Endothelial cell of hepatic sinusoid (primary cell): ENCODE measurements around the gene MED16.
"Not testable (repeated sequence)": the region's sequence is repeated elsewhere in the genome, so short reads cannot be mapped to it uniquely, and the experiment has no call there.

Source experiments
- in situ Hi-C: cut with HindIII; loops from 2 replicates; pipeline ENCODE4 v1.10.0; 2017; ENCODE audit warnings: low sequenced_read_pairs

MED16 gene

DNA sequence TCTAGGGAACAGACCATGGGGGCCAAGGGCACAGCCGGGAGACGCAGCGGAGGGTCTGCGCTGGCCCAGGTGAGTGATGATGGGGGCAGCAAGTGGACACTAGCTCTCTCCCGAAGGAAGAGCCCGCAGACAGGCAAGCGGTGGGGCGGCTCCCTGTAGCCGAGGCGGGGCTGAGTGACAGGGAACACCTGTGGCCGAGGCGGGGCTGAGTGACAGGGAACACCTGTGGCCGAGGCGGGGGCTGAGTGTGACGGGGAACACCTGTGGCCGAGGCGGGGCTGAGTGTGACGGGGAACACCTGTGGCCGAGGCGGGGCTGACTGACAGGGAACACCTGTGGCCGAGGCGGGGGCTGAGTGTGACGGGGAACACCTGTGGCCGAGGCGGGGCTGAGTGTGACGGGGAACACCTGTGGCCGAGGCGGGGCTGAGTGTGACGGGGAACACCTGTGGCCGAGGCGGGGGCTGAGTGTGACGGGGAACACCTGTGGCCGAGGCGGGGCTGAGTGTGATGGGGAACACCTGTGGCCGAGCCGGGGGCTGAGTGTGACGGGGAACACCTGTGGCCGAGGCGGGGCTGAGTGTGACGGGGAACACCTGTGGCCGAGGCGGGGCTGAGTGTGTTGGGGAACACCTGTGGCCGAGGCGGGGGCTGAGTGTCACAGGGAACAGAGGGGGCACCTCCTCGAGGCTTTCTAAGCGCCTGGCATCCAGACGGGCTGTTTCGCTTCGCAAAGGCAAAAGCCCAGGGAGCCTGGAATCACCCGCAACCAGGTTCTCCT, 1.4 kb downstream of the MED16 start:
- in situ Hi-C loops, result not testable (repeated sequence)

DNA sequence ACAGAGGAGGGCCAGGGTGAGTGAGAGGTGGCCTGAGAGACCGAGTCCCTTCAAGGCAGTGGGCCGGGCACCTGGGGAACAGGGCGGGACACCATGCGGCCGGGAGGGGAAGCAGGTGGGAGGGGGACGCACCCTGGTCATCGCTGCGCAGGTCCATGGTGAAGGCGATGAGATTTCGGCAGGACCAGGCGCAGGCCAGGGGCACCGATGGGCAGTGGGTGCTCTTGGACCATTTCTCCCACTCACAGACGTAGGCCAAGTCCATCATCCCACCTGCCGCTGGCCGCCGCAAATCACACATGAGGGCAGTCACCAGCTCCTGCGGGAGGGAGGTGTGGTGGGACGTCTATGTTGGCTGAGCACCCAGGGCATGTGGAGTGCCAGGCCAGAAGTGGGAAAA, 2.2 kb downstream of the MED16 start:
- in situ Hi-C loops, result no loop called here

DNA sequence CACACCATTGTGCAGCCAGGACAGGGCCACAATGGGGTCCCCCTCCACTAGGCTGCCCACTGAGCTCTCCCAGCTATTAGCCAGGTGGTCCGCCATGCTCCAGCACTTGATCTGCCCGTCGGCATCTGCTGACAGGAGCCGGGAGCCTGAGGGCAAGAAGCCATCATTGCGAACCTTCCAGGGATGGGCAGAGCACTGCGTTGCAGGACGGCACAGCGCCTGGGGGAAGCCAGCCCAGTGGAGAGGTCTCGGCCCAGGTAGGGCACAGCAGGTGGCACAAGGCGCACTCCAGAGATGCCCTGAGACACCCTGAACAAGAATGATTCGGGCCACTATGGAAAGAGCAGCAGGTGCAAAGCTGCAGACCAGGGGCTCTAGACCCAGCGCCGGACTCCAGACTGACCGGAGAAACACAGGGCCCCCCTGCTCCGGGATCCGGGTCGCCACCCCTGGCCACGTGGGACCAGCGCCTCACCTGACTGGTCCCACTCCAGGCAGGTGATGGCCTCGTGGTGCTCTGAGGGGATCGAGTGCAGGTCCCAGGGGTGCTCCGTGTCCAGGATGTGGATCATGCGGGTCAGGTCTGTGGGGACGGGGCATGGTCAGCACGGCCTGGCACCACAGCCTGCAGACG, 3.2 kb downstream of the MED16 start:
- in situ Hi-C loops, result no loop called here

DNA sequence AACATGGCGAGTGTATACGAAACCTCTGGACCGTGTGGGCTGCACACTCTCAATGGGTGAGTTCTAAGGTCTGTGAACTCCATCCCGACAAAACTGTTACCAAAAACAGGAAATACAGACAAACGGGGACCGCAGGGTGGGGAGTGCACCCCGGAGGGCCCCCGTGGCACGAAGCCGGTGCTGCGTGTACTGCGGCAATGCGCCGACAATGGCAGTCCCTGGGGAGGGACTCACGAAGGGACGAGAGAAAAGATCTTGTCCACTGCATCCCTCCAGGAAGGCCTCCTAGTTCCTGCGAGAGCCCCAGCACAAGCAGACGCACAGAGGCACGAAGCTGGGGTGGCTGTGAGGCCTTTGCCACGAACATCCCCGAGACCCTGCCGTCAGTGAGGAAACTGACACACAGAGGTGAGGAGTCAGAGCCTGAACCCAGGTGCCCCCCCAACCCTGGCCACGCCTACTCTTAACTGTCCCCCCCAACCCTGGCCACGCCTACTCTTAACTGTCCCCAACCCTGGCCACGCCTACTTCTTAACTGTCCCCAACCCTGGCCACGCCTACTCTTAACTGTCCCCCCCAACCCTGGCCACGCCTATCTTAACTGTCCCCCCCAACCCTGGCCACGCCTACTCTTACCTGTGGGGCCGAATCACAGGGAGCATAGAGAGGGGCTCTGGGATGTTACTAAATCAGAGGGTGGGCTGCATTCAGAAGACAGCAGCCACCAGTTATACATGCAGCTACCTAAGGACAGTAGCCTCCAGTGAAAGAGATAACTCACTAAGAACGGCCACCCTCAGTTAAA, 4.2 kb downstream of the MED16 start:
- in situ Hi-C loops, result no loop called here

DNA sequence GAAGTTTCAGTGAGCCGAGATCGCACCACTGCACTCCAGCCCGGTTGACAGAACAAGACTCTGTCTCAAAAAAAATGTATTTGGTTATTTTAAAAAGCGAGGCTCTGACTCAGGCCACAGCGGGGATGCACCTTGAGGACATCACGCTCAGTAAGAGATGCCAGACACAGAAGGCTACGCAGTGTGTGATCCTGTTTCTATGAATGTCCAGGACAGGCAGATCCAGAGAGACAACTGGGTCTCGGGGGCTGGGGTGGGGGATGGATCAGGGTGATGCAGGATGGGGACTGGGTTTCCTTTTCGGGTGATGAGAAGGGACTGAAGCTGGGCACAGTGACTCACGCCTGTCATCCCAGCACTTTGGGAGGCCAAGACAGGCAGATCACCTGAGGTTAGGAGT, 5.4 kb downstream of the MED16 start:
- in situ Hi-C loops, result no loop called here

DNA sequence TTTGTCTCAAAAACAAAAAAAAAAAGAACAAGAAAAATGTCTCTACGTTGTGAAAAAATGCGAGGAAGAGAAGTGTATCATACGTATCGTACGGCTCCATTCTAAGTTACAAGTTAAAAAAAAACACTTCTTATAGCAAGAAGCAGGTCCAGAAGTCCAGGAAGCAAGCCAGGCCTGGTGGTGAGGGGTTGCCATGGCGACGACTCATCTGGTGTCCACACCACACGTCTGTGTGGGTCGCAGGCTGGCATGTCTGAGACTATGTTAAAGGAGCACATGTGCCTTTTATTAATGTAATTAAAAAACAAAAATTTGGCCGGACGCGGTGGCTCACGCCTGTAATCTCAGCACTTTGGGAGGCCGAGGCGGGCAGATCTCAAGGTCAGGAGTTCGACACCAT, 5.9 kb downstream of the MED16 start:
- in situ Hi-C loops, result no loop called here

DNA sequence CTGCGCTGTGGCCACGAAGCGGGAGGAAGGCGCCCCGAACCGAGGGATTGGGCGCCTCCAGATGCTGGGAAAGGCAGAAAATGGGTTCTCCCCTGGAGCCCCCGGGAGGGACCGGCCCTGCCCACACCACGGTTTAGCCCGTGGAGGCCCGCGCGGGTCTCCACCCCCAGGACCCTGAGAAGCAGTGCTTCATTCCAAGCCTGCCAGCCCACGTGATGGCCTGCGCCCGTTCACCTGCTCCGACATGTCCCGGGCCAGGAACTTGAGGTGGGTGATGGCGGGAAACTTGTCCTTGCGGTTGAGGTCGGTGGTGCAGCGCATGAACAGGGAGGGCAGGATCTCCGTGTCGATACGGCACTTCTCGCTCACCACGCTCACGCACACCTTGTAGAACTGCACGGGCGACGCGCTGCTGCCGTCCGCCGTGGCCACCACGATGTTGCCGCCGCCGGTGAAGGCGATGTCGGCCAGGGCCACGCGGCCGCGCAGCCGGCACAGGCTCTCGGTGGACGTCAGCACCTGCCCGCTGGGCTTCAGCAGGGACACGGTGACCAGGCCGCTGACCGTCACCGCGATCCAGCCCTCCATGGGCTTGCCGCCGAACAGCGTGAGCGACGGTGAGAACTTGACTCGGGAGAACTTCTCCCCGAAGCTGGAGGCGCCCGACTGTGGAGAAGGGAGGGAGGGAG, 7.3 kb downstream of the MED16 start:
- in situ Hi-C loops, result no loop called here

DNA sequence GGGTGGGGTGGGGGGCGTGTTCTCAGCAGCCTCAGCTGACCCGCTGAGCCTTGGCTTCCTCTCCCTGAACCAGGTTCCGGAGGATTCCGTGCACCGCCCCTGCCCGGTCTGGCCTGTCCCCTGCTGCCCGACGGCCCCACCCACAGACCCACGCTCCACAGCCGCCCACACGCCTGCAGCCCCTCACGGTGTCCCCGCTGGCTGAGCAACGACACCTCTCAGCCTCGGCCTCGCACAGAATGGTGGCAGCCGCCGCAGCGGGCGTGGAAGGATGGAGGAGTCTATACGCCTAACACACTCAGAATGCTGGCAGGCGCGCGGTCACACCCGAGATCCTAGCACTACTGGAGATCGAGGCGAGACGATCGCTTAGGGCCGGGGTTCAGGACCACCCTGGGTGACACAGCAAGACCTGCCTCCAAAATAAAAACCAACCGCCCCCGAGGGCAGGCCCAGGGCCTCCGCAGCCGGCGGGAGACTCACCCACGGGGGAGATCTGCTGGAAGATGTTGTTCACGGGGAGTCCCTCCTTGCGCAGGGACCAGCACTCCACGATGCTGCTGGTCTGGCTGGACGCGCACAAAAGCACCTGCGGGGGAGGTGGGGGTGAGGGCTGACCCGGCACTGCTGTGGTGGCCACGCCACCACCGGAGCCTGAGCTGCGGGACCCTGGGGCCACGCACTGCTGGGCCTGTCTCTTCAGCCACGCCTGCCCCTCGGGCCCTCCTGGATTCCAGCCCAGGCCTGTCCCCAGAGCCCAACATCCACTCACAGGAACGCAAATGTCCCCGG, 8.4 kb downstream of the MED16 start:
- in situ Hi-C loops, result no loop called here

DNA sequence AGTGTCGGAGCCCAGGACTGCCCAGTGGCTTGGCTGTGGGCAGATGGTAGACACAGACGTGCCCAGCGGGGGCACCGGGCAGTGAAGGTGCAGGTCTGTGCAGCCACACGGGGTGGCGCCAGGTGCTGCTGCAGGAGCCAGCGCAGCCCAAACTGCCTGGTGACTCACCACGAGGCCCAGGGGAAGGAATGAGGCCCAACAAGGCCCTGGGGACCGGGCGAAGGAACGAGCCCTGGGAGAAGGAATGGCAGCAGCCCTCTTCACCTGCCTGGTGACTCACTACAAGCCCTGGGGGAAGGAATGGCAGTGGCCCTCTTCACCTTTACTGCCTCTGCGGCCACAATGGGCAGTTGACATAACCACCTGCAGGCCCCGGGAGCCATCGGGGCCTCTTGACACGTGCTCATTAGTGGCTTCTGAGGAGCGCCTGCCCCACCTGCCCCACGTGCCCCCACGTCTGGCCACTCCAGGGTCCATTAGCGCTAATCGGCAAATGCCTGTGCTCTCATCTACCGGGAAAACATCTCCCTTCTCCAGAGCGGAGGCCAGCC, 9.3 kb downstream of the MED16 start:
- in situ Hi-C loops, result no loop called here

DNA sequence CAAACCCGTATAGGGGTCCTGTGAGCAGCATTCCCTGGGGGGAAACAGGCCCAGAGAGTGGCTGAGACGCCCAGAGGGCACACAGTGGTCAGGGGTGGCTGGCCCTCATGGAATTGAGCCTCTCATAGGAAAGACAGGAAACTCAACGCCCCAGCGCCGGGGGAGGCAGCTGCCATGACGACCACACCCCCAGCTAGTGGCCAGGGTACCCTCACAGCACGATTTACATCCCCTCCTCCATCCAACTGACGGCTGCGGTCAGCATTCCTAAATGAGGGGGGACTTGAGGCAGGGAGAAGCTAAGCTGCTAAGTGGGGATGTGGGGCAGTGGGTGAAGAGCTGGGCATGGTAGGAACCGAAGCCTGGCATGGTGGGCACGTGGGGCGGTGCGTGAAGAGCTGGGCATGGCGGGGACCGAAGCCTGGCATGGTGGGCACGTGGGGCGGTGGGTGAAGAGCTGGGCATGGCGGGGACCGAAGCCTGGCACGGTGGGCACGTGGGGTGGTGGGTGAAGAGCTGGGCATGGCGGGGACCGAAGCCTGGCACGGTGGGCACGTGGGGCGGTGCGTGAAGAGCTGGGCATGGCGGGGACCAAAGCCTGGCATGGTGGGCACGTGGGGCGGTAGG, 10.0 kb downstream of the MED16 start:
- in situ Hi-C loops, result no loop called here

DNA sequence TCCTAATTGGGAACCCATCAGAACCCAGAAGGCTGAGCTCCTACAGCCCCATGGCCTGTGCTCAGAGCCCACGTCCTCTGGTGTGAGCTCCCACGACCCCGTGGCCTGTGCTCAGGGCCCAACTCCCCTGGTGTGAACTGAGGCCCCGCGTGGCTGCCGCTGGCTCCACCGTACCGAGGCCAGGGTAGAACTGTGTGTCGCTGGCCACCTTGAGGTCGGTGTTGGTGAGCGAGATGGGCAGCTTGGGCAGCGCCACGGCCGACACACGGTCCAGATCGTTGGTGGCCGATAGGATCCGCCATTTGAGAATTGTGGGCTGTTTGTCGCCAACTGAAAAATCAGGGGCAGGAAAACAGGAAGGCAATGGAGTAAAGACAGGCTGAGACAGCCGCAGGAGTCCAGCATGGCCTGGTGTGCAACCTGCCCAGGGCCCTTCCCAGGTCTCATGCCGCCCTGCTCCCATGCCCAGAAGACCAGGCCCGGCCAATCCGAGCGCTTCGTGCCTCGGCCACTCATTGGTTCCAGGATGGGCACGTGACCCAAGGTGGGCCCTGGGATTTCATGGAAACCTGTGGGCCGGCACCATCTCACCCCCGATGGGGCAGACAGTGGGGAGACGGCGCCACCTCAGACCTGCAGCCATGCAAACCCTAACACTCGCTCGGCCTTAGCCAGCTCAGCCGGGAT, 11.5 kb downstream of the MED16 start:
- in situ Hi-C loops, result no loop called here

DNA sequence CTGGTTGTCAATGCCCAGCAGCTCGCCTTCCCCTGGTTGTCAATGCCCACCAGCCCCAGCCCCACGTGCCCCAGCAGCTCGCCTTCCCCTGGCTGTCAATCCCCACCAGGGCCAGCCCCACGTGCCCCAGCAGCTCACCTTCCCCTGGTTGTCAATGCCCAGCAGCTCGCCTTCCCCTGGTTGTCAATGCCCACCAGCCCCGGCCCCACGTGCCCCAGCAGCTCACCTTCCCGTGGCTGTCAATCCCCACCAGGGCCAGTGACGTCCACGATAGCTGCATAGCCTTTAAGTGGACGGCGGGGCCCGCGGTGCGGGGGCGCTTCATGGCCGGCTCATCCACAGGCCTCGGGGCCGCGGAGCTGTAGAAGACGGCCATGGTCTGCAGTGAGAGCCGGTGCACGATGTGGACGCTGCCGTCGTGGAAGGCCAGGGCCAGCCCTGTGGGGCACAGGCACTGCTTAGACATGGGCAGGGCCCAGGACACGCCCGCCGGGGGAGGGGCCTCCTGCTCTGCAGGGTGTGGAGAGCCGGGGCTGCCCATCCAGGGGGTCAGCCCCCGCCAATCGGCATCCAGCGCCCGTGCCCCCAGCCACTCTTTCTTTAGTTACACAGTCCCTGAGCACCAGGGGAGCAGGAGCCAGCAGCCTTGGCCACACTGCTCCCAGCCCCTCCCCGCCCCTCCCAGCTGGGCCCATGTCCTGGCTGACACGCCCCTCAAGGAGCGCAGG, 13.1 kb downstream of the MED16 start:
- in situ Hi-C loops, result no loop called here

DNA sequence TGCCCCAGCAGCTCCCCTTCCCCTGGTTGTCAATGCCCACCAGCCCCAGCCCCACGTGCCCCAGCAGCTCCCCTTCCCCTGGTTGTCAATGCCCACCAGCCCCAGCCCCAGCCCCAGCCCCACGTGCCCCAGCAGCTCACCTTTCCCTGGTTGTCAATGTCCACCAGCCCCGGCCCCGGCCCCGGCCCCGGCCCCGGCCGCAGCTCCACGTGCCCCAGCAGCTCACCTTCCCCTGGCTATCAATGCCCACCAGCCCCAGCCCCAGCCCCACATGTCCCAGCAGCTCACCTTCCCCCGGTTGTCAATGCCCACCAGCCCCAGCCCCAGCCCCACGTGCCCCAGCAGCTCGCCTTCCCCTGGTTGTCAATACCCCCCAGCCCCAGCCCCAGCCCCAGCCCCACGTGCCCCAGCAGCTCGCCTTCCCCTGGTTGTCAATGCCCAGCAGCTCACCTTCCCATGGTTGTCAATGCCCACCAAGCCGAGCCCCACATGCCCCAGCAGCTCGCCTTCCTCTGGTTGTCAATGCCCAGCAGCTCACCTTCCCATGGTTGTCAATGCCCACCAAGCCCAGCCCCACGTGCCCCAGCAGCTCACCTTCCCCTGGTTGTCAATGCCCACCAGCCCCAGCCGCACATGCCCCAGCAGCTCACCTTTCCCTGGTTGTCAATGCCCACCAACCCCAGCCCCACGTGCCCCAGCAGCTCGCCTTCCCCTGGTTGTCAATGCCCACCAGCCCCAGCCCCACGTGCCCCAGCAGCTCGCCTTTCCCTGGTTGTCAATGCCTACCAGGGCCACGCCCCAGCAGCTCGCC, 14.0 kb downstream of the MED16 start:
- in situ Hi-C loops, result not testable (repeated sequence)

DNA sequence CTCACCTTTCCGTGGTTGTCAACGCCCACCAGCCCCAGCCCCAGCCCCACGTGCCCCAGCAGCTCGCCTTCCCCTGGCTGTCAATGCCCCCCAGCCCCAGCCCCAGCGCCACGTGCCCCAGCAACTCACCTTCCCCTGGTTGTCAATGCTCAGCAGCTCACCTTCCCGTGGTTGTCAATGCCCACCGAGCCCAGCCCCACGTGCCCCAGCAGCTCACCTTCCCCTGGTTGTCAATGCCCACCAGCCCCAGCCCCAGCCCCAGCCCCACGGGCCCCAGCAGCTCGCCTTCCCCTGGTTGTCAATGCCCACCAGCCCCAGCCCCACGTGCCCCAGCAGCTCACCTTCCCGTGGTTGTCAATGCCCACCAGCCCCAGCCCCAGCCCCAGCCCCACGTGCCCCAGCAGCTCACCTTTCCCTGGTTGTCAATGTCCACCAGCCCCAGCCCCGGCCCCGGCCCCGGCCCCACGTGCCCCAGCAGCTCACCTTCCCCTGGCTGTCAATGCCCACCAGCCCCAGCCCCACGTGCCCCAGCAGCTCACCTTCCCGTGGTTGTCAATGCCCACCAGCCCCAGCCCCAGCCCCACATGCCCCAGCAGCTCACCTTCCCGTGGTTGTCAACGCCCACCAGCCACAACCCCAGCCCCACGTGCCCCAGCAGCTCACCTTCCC, 14.9 kb downstream of the MED16 start:
- in situ Hi-C loops, result not testable (repeated sequence)

DNA sequence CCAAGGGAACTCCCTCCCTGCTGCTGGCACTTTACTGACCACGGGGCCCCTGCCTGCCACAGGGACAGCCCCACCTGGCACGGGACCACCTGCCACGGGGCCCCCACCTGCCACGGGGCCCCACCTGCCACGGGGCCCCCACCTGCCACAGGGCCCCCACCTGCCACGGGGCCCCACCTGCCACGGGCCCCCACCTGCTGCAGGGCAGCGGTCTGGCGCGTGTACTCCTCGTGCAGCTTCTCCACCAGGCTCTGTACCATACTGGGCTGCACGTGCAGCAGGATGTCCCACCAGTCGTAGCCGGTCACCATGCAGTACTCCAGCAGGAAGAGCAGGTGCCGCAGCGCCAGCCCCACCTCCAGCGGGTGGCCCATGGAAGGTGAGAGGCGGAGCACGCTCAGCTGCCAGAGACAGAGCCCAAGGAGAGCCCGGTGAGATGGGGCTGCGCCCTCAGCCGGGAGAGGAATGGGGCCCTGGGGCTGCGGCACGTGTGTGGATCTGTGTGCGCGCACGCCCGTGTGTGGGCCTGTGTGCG, 16.1 kb downstream of the MED16 start:
- in situ Hi-C loops, result no loop called here

DNA sequence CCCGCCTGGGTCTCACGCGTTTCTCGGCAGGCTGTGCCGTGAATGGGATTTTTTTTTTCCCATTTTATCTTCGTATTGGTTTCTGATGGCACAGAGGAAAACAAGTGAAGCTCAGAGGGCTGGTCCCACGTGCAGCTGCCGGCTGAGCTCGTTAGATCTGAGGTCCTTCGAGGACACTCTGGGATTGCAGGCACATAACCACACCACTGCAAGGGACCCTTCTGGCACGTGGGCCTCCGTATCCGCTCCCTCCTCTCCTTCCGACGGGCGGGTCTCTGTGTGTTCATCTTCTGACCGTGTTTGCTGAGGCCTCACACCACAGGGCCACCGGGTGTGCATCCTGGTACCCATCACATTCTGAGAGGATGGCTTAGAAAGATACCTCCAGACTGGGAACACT, 16.9 kb downstream of the MED16 start:
- in situ Hi-C loops, result no loop called here
